Measurements from ENCODE around the gene LRRC23.
A peak's percentile ranks its signal among the peaks of the same experiment; 100 is the strongest.

The LRRC23 gene

DNA sequence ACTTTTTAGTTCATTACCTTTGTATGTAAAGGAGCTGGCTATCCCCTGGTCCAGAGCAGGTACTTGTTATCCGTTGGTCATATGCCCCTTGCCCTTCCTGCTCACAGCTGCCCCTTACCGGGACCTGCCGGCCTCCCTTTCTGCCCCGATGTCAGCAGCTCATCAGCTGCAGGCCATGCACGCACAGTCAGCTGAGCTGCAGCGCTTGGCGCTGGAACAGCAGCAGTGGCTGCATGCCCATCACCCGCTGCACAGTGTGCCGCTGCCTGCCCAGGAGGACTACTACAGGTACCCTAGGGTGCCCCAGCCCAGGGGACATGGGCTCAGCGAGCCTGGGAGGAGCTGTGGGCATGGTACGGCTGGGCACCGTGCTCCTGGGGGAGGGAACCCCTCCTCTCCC lies 36.6 kb downstream of the LRRC23 start:
- TF ChIP-seq, protein P1, sequence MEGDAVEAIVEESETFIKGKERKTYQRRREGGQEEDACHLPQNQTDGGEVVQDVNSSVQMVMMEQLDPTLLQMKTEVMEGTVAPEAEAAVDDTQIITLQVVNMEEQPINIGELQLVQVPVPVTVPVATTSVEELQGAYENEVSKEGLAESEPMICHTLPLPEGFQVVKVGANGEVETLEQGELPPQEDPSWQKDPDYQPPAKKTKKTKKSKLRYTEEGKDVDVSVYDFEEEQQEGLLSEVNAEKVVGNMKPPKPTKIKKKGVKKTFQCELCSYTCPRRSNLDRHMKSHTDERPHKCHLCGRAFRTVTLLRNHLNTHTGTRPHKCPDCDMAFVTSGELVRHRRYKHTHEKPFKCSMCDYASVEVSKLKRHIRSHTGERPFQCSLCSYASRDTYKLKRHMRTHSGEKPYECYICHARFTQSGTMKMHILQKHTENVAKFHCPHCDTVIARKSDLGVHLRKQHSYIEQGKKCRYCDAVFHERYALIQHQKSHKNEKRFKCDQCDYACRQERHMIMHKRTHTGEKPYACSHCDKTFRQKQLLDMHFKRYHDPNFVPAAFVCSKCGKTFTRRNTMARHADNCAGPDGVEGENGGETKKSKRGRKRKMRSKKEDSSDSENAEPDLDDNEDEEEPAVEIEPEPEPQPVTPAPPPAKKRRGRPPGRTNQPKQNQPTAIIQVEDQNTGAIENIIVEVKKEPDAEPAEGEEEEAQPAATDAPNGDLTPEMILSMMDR (IDR thresholded peaks at IDR 0.05; ENCODE audit: low read depth, low read length), result no peak
- DNase-seq, result no peak
- Histone ChIP-seq H3K27ac (no peak overlapping the region), H3K4me3 (ENCODE audit: low read depth, low read length) (no peak overlapping the region), H3K27me3 (ENCODE audit: insufficient read depth, low read depth, severe bottlenecking) (no peaks in the 10 kb centered on the region), H3K36me3 (peaks cover 61% of the 10 kb centered on the region), H3K9me3 (ENCODE audit: severe bottlenecking) (no peaks in the 10 kb centered on the region)

GRCh38 chr12:6941782-6942181 lies 37.2 kb downstream of the LRRC23 start:
- no peak for DNase-seq
- TF ChIP-seq, protein P1 (IDR thresholded peaks at IDR 0.05; ENCODE audit: low read depth, low read length), result no peak
- H3K36me3 ChIP-seq, result peaks cover 56% of the 10 kb centered on the region

DNA sequence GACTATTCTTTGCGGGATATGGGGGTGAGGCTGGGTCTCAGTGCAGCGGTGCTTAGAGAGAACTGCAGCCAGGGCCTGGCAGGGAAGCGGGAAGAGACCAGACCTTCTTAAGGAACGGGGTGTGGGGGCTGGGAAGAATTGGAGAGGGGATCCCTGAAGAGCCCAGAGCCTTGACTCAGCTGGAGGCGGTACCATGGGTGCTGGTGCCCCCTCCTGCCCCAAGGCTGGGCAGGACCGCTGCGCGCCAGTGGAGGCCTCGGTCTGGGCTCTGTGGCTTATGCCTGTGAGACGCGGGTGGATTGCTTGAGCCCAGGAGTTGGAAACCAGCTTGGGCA lies 37.7 kb downstream of the LRRC23 start:
- TF ChIP-seq, protein P1 (IDR thresholded peaks at IDR 0.05; ENCODE audit: low read depth, low read length), result no peak
- H3K27me3 ChIP-seq (ENCODE audit: insufficient read depth, low read depth, severe bottlenecking), result no peaks in the 10 kb centered on the region
- peak overlapping the region; percentile 97 for H3K27ac ChIP-seq
- no peak overlapping the region for H3K4me3 ChIP-seq (ENCODE audit: low read depth, low read length)
- H3K9me3 ChIP-seq (ENCODE audit: severe bottlenecking), result no peaks in the 10 kb centered on the region
- H3K36me3 ChIP-seq, result peaks cover 52% of the 10 kb centered on the region
- no peak for DNase-seq

More at GRCh38 chr12:6941782-6942181, 37.2 kb downstream of the LRRC23 start:
- H3K9me3 ChIP-seq (ENCODE audit: severe bottlenecking), result no peaks in the 10 kb centered on the region
- H3K27ac ChIP-seq, result no peak overlapping the region
- H3K27me3 ChIP-seq (ENCODE audit: insufficient read depth, low read depth, severe bottlenecking), result no peaks in the 10 kb centered on the region
- H3K4me3 ChIP-seq (ENCODE audit: low read depth, low read length), result no peak overlapping the region

DNA sequence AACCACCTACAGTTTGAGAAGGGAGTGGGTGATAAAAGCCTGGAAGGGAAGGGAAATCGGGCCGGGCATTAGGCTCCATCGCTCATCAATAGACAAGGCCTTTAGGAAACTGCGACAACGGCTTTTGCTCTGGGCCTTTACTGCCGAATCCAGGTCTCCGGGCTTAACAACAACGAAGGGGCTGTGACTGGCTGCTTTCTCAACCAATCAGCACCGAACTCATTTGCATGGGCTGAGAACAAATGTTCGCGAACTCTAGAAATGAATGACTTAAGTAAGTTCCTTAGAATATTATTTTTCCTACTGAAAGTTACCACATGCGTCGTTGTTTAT lies 38.7 kb downstream of the LRRC23 start:
- H3K9me3 ChIP-seq (ENCODE audit: severe bottlenecking), result no peaks in the 10 kb centered on the region
- peak; percentile 87 for DNase-seq
- TF ChIP-seq, protein P1 (IDR thresholded peaks at IDR 0.05; ENCODE audit: low read depth, low read length), result no peak
- H3K4me3 ChIP-seq (ENCODE audit: low read depth, low read length), result peak overlapping the region; percentile 74
- H3K27ac ChIP-seq, result peak overlapping the region; percentile 97
- no peaks in the 10 kb centered on the region for H3K27me3 ChIP-seq (ENCODE audit: insufficient read depth, low read depth, severe bottlenecking)
- H3K36me3 ChIP-seq, result peaks cover 50% of the 10 kb centered on the region

GRCh38 chr12:6943722-6944380 lies 39.2 kb downstream of the LRRC23 start, which contains the start of the genes C12orf57 and RNU7-1:
TSS of gene C12orf57 (plus strand) at chr12:6944022. CDS start at chr12:6944122, 100 bp downstream.
TSS of gene RNU7-1 (plus strand) at chr12:6943816.
- Histone ChIP-seq H3K27ac (peak within 1 kb of the TSS; percentile 97), H3K36me3 (peaks cover 45% of the 10 kb centered on the region)
- TF ChIP-seq, protein P1 (IDR thresholded peaks at IDR 0.05; ENCODE audit: low read depth, low read length), result no peak

More at GRCh38 chr12:6943722-6944380, 39.2 kb downstream of the LRRC23 start, which contains the start of the genes C12orf57 and RNU7-1:
- DNase-seq, result peak; percentile 89
- Histone ChIP-seq H3K27me3 (ENCODE audit: insufficient read depth, low read depth, severe bottlenecking) (no peaks in the 10 kb centered on the region), H3K9me3 (ENCODE audit: severe bottlenecking) (no peaks in the 10 kb centered on the region), H3K4me3 (ENCODE audit: low read depth, low read length) (peak within 1 kb of the TSS; percentile 74)
